Caco-2 (cell line): ENCODE measurements around the gene PCARE. TPM values are rescaled to one million over a fixed set of nuclear protein-coding genes. Genes with fewer than 3 reads are reported as not detected.

Source experiments
- BruUV-seq: library from RNA; stranded (reverse); fragments of 400-500 nt; replicated peaks from 2 replicates; lab custom pipeline; 2021; lab: Mats Ljungman, UMichigan
- CTCF ChIA-PET: fragments of 300-600 bp; sonication (Branson Sonifier 250); formaldehyde crosslinking; loops from one replicate; lab custom pipeline; 2022; ENCODE audit warnings: antibody characterized with exemption; lab: Charles Lee
- POLR2A ChIA-PET: fragments of 300-600 bp; sonication (Branson Sonifier 250); formaldehyde crosslinking; loops from one replicate; lab custom pipeline; 2022; ENCODE audit warnings: antibody characterized with exemption; lab: Charles Lee
- DNase-seq, 2 experiments: peaks; one replicate each; pipeline versions ENCODE4 v3.0.0 to v3.0.0-alpha.2; 2020 to 2022
- H3K27me3 ChIP-seq: replicated peaks from 2 replicates; pipeline ENCODE4 v1.6.0; 2011; ENCODE audit warnings: low read length; ENCODE audit not compliant: control insufficient read depth, insufficient read depth
- H3K36me3 ChIP-seq: 2 replicates; pipeline ENCODE4 v1.5.1; 2011; ENCODE audit warnings: low read length; ENCODE audit not compliant: control insufficient read depth, insufficient read depth
- H3K4me1 ChIP-seq: fragments of 250-450 bp; sonication (Bioruptor Pico); 2 replicates; pipeline ENCODE4 v1.5.1; 2020; ENCODE audit warnings: mild to moderate bottlenecking
- H3K4me3 ChIP-seq: 2 replicates; pipeline ENCODE4 v1.5.1; 2011; ENCODE audit warnings: low read depth, mild to moderate bottlenecking, control low read depth, low read length
- H3K9me3 ChIP-seq: fragments of 250-450 bp; sonication (Bioruptor Pico); 2 replicates; pipeline ENCODE4 v1.5.1; 2020; ENCODE audit warnings: mild to moderate bottlenecking, moderate library complexity
- H3K27ac Mint-ChIP-seq: one replicate; pipeline ENCODE4 v1.8.0; 2022; ENCODE audit warnings: mixed read lengths; ENCODE audit not compliant: unreplicated experiment
- H3K27me3 Mint-ChIP-seq: one replicate; pipeline ENCODE4 v1.8.0; 2022; ENCODE audit warnings: mixed read lengths; ENCODE audit not compliant: insufficient read depth, unreplicated experiment
- H3K36me3 Mint-ChIP-seq: one replicate; pipeline ENCODE4 v1.8.0; 2022; ENCODE audit warnings: mild to moderate bottlenecking, mixed read lengths; ENCODE audit not compliant: insufficient read depth, unreplicated experiment
- H3K4me1 Mint-ChIP-seq: one replicate; pipeline ENCODE4 v1.8.0; 2022; ENCODE audit warnings: low read depth, mixed read lengths; ENCODE audit not compliant: unreplicated experiment
- H3K4me3 Mint-ChIP-seq: one replicate; pipeline ENCODE4 v1.8.0; 2022; ENCODE audit warnings: mild to moderate bottlenecking, moderate library complexity, mixed read lengths; ENCODE audit not compliant: unreplicated experiment
- H3K9me3 Mint-ChIP-seq: one replicate; pipeline ENCODE4 v1.8.0; 2022; ENCODE audit warnings: mixed read lengths; ENCODE audit not compliant: unreplicated experiment
- CTCF ChIP-seq, 2 experiments: fragments of 200-600 bp in 1 of 2; IDR thresholded peaks; 1 replicate in 1 of 2; 2 replicates in 1 of 2; pipeline versions ENCODE4 v1.5.1 to v1.8.0; 2011 to 2022; ENCODE audit warnings: antibody characterized with exemption in 1 of 2, control low read depth in 1 of 2, inconsistent platforms in 1 of 2, low read depth in 1 of 2, low read length in 1 of 2, mild to moderate bottlenecking in 1 of 2, moderate library complexity in 1 of 2; ENCODE audit not compliant: insufficient read depth in 1 of 2, severe bottlenecking in 1 of 2, unreplicated experiment in 1 of 2
- intact Hi-C: fragments of 100-400 bp; cut with micrococcal nuclease; formaldehyde crosslinking; loops from one replicate; pipeline ENCODE4 v1.10.0; 2022; ENCODE audit not compliant: unreplicated experiment
- total RNA-seq: library from RNA; stranded (reverse); gene quantifications from 2 replicates; pipeline ENCODE4 v1.2.3, GENCODE V29; 2022

PCARE gene
- total RNA-seq, 1 experiment from 2014 or later = not detected

DNA sequence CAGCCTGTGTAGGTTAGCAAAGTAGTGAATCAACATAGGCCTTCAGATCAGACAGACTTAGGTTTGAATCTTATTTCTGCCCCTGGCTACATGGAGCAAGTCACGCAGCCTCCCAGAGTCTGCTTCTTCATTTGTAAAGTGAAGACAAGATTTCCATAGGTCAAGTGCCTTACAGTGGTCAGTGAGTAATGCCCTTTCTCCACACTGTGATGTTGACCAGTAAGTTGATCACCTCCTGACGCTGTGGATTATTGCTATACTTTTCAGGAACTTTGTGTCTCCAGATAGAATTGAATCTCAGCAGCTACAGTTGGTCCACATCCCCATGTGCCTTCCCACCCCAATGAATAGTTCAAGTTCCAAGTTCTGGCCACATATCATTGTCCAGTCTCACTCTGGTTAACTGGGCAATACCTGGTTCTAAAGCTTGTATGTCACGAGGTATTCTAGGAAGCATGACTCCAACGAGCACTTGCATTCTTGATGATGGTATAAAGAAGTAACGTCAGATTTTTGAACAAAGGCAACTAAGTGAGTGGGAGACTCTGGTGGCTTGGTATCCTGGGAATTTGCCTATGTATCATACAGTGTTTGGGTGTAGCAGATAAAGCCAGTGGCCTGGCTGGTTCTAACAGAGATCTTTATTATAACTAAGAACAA lies 38.8 kb upstream of the PCARE start:
- Histone ChIP-seq H3K4me3 (no peak overlapping the region), H3K36me3 (no peaks in the 10 kb centered on the region), H3K27me3 (no peaks in the 10 kb centered on the region), H3K4me1 (peaks cover 7% of the 10 kb centered on the region), H3K9me3 (no peaks in the 10 kb centered on the region)
- ChIA-PET POLR2A (no interaction called here), CTCF (no interaction called here)
- TF ChIP-seq CTCF (IDR thresholded peaks at IDR 0.05; ENCODE audit: insufficient read depth in 1 of 2, low read depth in 1 of 2, low read length in 1 of 2, severe bottlenecking in 1 of 2, unreplicated experiment in 1 of 2) = no peak
- Mint-ChIP-seq H3K9me3 (peaks cover 8% of the 10 kb centered on the region), H3K4me3 (no peak overlapping the region), H3K27ac (no peak overlapping the region), H3K4me1 (peaks cover 10% of the 10 kb centered on the region), H3K36me3 (no peaks in the 10 kb centered on the region), H3K27me3 (no peaks in the 10 kb centered on the region)
- no TSS peak for BruUV-seq
- DNase-seq = no peak
- intact Hi-C loops = no loop called here

GRCh38 chr2:29112379-29112778 lies 38.1 kb upstream of the PCARE start:
- H3K9me3 Mint-ChIP-seq = peaks cover 8% of the 10 kb centered on the region
- no peak overlapping the region for H3K4me3 Mint-ChIP-seq
- DNase-seq = no peak
- no TSS peak for BruUV-seq
- Histone ChIP-seq H3K36me3 (no peaks in the 10 kb centered on the region), H3K27me3 (no peaks in the 10 kb centered on the region), H3K4me1 (no peaks in the 10 kb centered on the region), H3K4me3 (no peak overlapping the region), H3K9me3 (no peaks in the 10 kb centered on the region)
- H3K27ac Mint-ChIP-seq = no peak overlapping the region
- peaks cover 3% of the 10 kb centered on the region for H3K4me1 Mint-ChIP-seq
- TF ChIP-seq CTCF (IDR thresholded peaks at IDR 0.05; ENCODE audit: insufficient read depth in 1 of 2, low read depth in 1 of 2, low read length in 1 of 2, severe bottlenecking in 1 of 2, unreplicated experiment in 1 of 2) = no peak
- no peaks in the 10 kb centered on the region for H3K36me3 Mint-ChIP-seq
- intact Hi-C loops = no loop called here
- ChIA-PET POLR2A (no interaction called here), CTCF (no interaction called here)
- H3K27me3 Mint-ChIP-seq = no peaks in the 10 kb centered on the region

GRCh38 chr2:29110916-29111535 lies 36.7 kb upstream of the PCARE start:
- Mint-ChIP-seq H3K27me3 (no peaks in the 10 kb centered on the region), H3K27ac (no peak overlapping the region), H3K4me3 (no peak overlapping the region), H3K4me1 (no peaks in the 10 kb centered on the region), H3K9me3 (peaks cover 8% of the 10 kb centered on the region), H3K36me3 (no peaks in the 10 kb centered on the region)
- ChIA-PET CTCF (no interaction called here), POLR2A (no interaction called here)
- Histone ChIP-seq H3K4me1 (no peaks in the 10 kb centered on the region), H3K27me3 (no peaks in the 10 kb centered on the region), H3K9me3 (no peaks in the 10 kb centered on the region), H3K36me3 (no peaks in the 10 kb centered on the region), H3K4me3 (no peak overlapping the region)
- intact Hi-C loops = no loop called here
- DNase-seq = no peak
- TF ChIP-seq CTCF (IDR thresholded peaks at IDR 0.05; ENCODE audit: insufficient read depth in 1 of 2, low read depth in 1 of 2, low read length in 1 of 2, severe bottlenecking in 1 of 2, unreplicated experiment in 1 of 2) = no peak
- BruUV-seq = no TSS peak
